CD4-positive, CD25-positive, alpha-beta regulatory T cell (primary cell): ENCODE results near the gene RNU6-8. TPM values are rescaled to one million over a fixed set of nuclear protein-coding genes. Genes with fewer than 3 reads are reported as not detected.

Source experiments
- ATAC-seq, 2 donors: fragments of 150-1000 bp; cut with Tn5 transposase; one replicate each; pipeline ENCODE4 v1.10.0; 2021; ENCODE audit warnings: low read depth in 2 of 2, moderate number of reproducible peaks in 2 of 2, moderate library complexity in 1 of 2
- DNase-seq, 3 donors: peaks; one replicate each; pipeline versions ENCODE4 v3.0.0 to v3.0.0-alpha.2; 2012 to 2022; ENCODE audit warnings: mixed read lengths in 1 of 3
- H3K27ac ChIP-seq: one replicate; pipeline ENCODE4 v1.7.0; 2013; ENCODE audit warnings: mild to moderate bottlenecking, low read length; ENCODE audit not compliant: insufficient read depth, poor library complexity, severe bottlenecking
- H3K27me3 ChIP-seq: one replicate; pipeline ENCODE4 v1.7.0; 2013; ENCODE audit warnings: low read length; ENCODE audit not compliant: control insufficient read depth, insufficient read depth
- H3K36me3 ChIP-seq: one replicate; pipeline ENCODE4 v1.7.0; 2013; ENCODE audit warnings: mild to moderate bottlenecking, low read length, moderate library complexity; ENCODE audit not compliant: control insufficient read depth, insufficient read depth
- H3K4me1 ChIP-seq: 2 replicates; pipeline ENCODE4 v1.7.0; 2013; ENCODE audit warnings: mild to moderate bottlenecking, low read length; ENCODE audit not compliant: insufficient read depth, control insufficient read depth, poor library complexity, severe bottlenecking
- H3K4me3 ChIP-seq: one replicate; pipeline ENCODE4 v1.7.0; 2013; ENCODE audit warnings: low read depth, mild to moderate bottlenecking, low read length, moderate library complexity
- H3K9me3 ChIP-seq, 2 experiments: 1 replicate in 1 of 2; 2 replicates in 1 of 2; pipeline ENCODE4 v1.7.0; 2013; ENCODE audit warnings: low read length in 2 of 2, mild to moderate bottlenecking in 1 of 2, moderate library complexity in 1 of 2; ENCODE audit not compliant: control insufficient read depth in 2 of 2
- H3K27ac Mint-ChIP-seq, 3 donors: one replicate each; pipeline ENCODE4 v1.8.0; 2020 to 2022; ENCODE audit warnings: mild to moderate bottlenecking in 3 of 3, mixed read lengths in 3 of 3, moderate library complexity in 2 of 3
- H3K27me3 Mint-ChIP-seq: one replicate; pipeline ENCODE4 v1.8.0; 2022; ENCODE audit warnings: mild to moderate bottlenecking, mixed read lengths
- H3K36me3 Mint-ChIP-seq: one replicate; pipeline ENCODE4 v1.8.0; 2020; ENCODE audit warnings: mixed read lengths
- H3K4me1 Mint-ChIP-seq, 4 donors: one replicate each; pipeline ENCODE4 v1.8.0; 2020 to 2022; ENCODE audit warnings: mixed read lengths in 4 of 4, mild to moderate bottlenecking in 1 of 4
- H3K4me3 Mint-ChIP-seq, 4 donors: one replicate each; pipeline ENCODE4 v1.8.0; 2020 to 2022; ENCODE audit warnings: mild to moderate bottlenecking in 4 of 4, mixed read lengths in 4 of 4, moderate library complexity in 3 of 4
- H3K9me3 Mint-ChIP-seq, 7 donors: one replicate each; pipeline ENCODE4 v1.8.0; 2020 to 2022; ENCODE audit warnings: mixed read lengths in 7 of 7, mild to moderate bottlenecking in 3 of 7, moderate library complexity in 2 of 7
- polyA plus RNA-seq, 4 donors: library from polyadenylated mRNA; unstranded; fragments of 300-500 nt; fragmentation: Illumina TruSeq; gene quantifications; one replicate each; pipeline ENCODE4 v1.2.3, GENCODE V29; 2021
- total RNA-seq: library from RNA; stranded (reverse); gene quantifications from one replicate; pipeline ENCODE4 v1.2.3, GENCODE V29; 2022

The RNU6-8 gene
- total and polyA plus RNA-seq, 5 donors from 2014 or later: not detected

DNA sequence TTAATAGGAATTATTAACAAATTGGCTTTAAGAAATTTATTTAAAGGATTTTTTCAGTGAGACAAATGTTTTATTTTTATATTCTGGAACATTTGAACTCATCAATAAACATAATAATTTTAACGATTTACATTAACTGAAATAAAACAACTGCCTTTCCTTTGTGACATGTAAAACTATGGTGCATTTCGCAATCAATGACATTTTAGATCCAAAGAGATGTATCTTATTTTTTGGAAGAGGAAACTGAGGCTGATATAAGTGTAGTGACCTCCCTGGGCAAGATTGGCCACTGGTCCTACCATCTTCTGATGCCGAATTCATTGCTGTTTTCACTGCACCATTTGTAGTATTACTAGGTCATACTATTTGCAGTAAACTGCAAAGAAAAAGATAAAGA lies 2.5 kb upstream of the RNU6-8 start:
- DNase-seq (no peak), ATAC-seq (no peak)
- H3K4me3 ChIP-seq: no peak overlapping the region
- H3K27ac Mint-ChIP-seq: peak overlapping the region in 1 of 3 donors; percentile 6
- H3K4me1 ChIP-seq: peaks cover 35% of the 10 kb centered on the region
- H3K4me3 Mint-ChIP-seq: peak overlapping the region in 2 of 4 donors; percentile 39 to 43
- H3K9me3 Mint-ChIP-seq: peaks cover 0 to 3% (median 0%) of the 10 kb centered on the region in 7 donors
- H3K36me3 Mint-ChIP-seq: no peaks in the 10 kb centered on the region
- H3K27me3 ChIP-seq: peaks cover 2% of the 10 kb centered on the region
- no peaks in the 10 kb centered on the region for H3K9me3 ChIP-seq
- no peaks in the 10 kb centered on the region for H3K36me3 ChIP-seq
- H3K4me1 Mint-ChIP-seq: peaks cover 5 to 35% (median 22%) of the 10 kb centered on the region in 4 donors
- H3K27ac ChIP-seq: no peak overlapping the region
- peaks cover 48% of the 10 kb centered on the region for H3K27me3 Mint-ChIP-seq

GRCh38 chr14:32203928-32204357 lies 874 bp upstream of the RNU6-8 start:
- no peaks in the 10 kb centered on the region for H3K9me3 ChIP-seq
- DNase-seq (peak in 1 of 3 donors; percentile 30), ATAC-seq (no peak)
- Mint-ChIP-seq H3K4me3 (peak overlapping the region; percentile 83 to 98 (median 94)), H3K36me3 (no peaks in the 10 kb centered on the region), H3K27me3 (peaks cover 55% of the 10 kb centered on the region), H3K9me3 (peaks cover 0 to 3% (median 0%) of the 10 kb centered on the region in 7 donors), H3K27ac (peak overlapping the region; percentile 95 to 99 (median 98)), H3K4me1 (peaks cover 5 to 36% (median 25%) of the 10 kb centered on the region in 4 donors)
- H3K4me3 ChIP-seq: peak overlapping the region; percentile 88
- peak overlapping the region; percentile 85 for H3K27ac ChIP-seq
- H3K27me3 ChIP-seq: peaks cover 2% of the 10 kb centered on the region
- H3K36me3 ChIP-seq: no peaks in the 10 kb centered on the region
- peaks cover 37% of the 10 kb centered on the region for H3K4me1 ChIP-seq

- Histone ChIP-seq H3K9me3 (no peaks in the 10 kb centered on the region), H3K4me3 (peak overlapping the region; percentile 88), H3K36me3 (no peaks in the 10 kb centered on the region), H3K4me1 (peaks cover 37% of the 10 kb centered on the region), H3K27me3 (peaks cover 2% of the 10 kb centered on the region), H3K27ac (peak overlapping the region; percentile 85)
- Mint-ChIP-seq H3K9me3 (peaks cover 0 to 3% (median 0%) of the 10 kb centered on the region in 7 donors), H3K36me3 (no peaks in the 10 kb centered on the region), H3K4me1 (peaks cover 5 to 36% (median 25%) of the 10 kb centered on the region in 4 donors), H3K4me3 (peak overlapping the region; percentile 83 to 98 (median 94)), H3K27me3 (peaks cover 54% of the 10 kb centered on the region), H3K27ac (peak overlapping the region; percentile 98 to 99 (median 99))
- ATAC-seq: no peak
- peak in 1 of 3 donors; percentile 34 for DNase-seq
Measured at GRCh38 chr14:32202491-32202997, 525 bp downstream of the RNU6-8 start.

GRCh38 chr14:32201816-32202490 lies 1.1 kb downstream of the RNU6-8 start, which contains the start of gene RNU6-7:
Gene RNU6-7 (plus strand): TSS chr14:32202045.
- Mint-ChIP-seq H3K4me1 (peaks cover 5 to 36% (median 25%) of the 10 kb centered on the region in 4 donors), H3K27me3 (peaks cover 58% of the 10 kb centered on the region), H3K36me3 (no peaks in the 10 kb centered on the region), H3K27ac (peak within 1 kb of the TSS; percentile 98 to 99 (median 99)), H3K4me3 (peak within 1 kb of the TSS; percentile 83 to 98 (median 94)), H3K9me3 (peaks cover 0 to 3% (median 0%) of the 10 kb centered on the region in 7 donors)
- H3K36me3 ChIP-seq: no peaks in the 10 kb centered on the region
- ATAC-seq: no peak
- H3K27ac ChIP-seq: peak within 1 kb of the TSS; percentile 85
- peak within 1 kb of the TSS; percentile 88 for H3K4me3 ChIP-seq
- no peaks in the 10 kb centered on the region for H3K9me3 ChIP-seq
- peak in 2 of 3 donors; percentile 41 to 63 for DNase-seq
- peaks cover 37% of the 10 kb centered on the region for H3K4me1 ChIP-seq
- peaks cover 3% of the 10 kb centered on the region for H3K27me3 ChIP-seq

DNA sequence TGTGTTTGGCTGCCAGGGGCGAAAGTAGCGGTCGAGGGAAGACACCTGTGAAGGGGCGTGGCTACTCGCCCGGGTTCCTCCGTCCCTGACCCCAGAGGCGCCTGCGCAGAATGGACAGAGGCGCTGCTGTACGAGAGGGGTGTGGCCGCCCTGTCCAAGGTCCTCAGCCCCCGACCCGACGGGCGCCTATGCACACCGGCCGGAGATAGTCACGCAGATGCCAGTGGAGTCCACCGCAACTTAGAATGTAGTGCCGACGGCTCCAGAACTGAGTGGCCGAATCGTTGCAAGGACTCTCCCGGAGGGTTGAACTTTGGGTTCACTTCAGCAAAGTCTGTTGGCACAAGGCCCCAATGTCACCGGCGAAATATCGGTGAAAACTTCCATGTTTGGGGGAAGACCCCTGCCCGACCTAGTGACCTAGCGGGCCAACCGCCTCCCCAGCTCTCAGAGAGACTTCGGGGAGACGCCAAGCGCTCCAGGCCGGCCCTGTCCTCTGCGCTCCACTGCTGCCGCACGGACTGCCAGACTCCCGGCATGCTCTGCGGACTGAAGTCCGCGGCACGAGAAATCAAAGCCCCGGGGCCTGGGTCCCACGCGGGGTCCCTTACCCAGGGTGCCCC lies 1.8 kb downstream of the RNU6-8 start:
- Histone ChIP-seq H3K4me1 (peaks cover 37% of the 10 kb centered on the region), H3K36me3 (no peaks in the 10 kb centered on the region), H3K4me3 (peak overlapping the region; percentile 88), H3K9me3 (no peaks in the 10 kb centered on the region), H3K27me3 (peaks cover 3% of the 10 kb centered on the region), H3K27ac (peak overlapping the region; percentile 85)
- peak overlapping the region; percentile 83 to 98 (median 94) for H3K4me3 Mint-ChIP-seq
- ATAC-seq: peak; percentile 38 to 41
- peaks cover 5 to 35% (median 24%) of the 10 kb centered on the region in 4 donors for H3K4me1 Mint-ChIP-seq
- H3K9me3 Mint-ChIP-seq: peaks cover 0 to 3% (median 0%) of the 10 kb centered on the region in 7 donors
- peaks cover 52% of the 10 kb centered on the region for H3K27me3 Mint-ChIP-seq
- H3K36me3 Mint-ChIP-seq: no peaks in the 10 kb centered on the region
- DNase-seq: peak; percentile 47 to 77 (median 67)
- peak overlapping the region; percentile 82 to 99 (median 98) for H3K27ac Mint-ChIP-seq

DNA sequence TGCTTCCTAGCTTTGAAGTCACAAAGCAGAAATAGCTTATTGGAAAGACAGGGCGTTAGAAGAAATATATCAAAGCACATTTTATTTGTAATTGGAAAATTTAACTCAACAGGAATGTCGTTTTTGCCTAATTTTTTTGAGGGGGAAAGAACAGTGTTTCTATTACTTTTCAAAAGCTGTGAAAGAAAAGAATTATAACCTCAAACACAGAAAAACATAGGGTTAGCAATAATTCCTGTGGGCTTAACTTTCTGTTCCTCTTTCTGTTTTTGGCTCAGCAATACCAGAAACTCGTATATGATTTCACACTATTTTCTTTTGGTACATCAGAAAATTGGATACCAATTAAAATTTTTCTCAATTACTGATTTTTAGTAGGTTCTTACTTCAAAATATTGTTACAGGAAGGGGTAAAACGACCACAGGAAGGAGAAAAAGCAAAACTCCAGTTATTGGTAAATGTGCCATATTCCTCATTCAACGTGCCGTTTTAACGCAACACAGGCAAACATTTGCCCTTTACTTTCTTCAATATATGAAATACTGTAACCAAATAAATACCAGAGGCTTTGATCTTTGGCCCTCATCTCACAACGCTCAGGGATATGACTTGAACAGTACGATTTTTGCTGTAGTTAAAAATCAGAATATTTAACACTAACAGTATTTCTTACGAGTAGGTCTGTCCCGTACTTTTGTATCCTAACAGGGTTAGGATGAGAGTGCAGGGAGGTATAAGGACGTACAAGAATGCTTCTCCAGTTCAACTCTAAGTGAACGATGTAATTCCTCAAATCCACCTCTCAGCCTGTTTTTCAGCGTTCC lies 2.5 kb downstream of the RNU6-8 start:
- H3K4me1 ChIP-seq: peaks cover 37% of the 10 kb centered on the region
- peak overlapping the region in 2 of 3 donors; percentile 98 to 99 for H3K27ac Mint-ChIP-seq
- no peaks in the 10 kb centered on the region for H3K36me3 Mint-ChIP-seq
- H3K27me3 Mint-ChIP-seq: peaks cover 48% of the 10 kb centered on the region
- H3K27ac ChIP-seq: peak overlapping the region; percentile 85
- no peak for ATAC-seq
- peak overlapping the region; percentile 83 to 98 (median 94) for H3K4me3 Mint-ChIP-seq
- no peaks in the 10 kb centered on the region for H3K9me3 ChIP-seq
- peak overlapping the region; percentile 88 for H3K4me3 ChIP-seq
- H3K27me3 ChIP-seq: peaks cover 2% of the 10 kb centered on the region
- H3K36me3 ChIP-seq: no peaks in the 10 kb centered on the region
- peaks cover 0 to 3% (median 0%) of the 10 kb centered on the region in 7 donors for H3K9me3 Mint-ChIP-seq
- peaks cover 5 to 33% (median 23%) of the 10 kb centered on the region in 4 donors for H3K4me1 Mint-ChIP-seq
- DNase-seq: peak in 1 of 3 donors; percentile 4

DNA sequence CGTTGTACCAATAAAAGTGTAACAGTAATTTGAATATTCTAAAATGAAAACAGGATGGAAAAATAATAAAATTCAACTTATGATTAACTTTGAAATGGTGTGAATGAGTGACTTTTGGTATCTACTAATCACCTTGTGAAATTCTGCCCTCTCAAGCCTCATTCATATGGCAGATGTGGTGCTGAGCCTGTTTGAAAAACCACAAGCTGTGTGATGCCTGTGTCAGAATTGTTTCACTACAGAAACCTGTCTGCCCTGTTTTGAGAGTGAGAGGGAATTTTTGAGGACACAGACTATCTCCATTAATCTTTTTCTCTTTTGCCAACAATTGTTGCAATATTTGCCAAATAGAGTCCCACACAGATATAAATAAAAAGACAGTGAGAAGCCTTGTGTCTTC lies 5.2 kb downstream of the RNU6-8 start:
- no peak overlapping the region for H3K27ac Mint-ChIP-seq
- H3K9me3 Mint-ChIP-seq: peaks cover 0 to 1% (median 0%) of the 10 kb centered on the region in 7 donors
- peaks cover 2% of the 10 kb centered on the region for H3K27me3 ChIP-seq
- H3K27ac ChIP-seq: no peak overlapping the region
- H3K36me3 Mint-ChIP-seq: no peaks in the 10 kb centered on the region
- H3K9me3 ChIP-seq: no peaks in the 10 kb centered on the region
- DNase-seq: no peak
- H3K4me1 Mint-ChIP-seq: peaks cover 1 to 24% (median 12%) of the 10 kb centered on the region in 4 donors
- H3K36me3 ChIP-seq: no peaks in the 10 kb centered on the region
- H3K4me3 ChIP-seq: no peak overlapping the region
- H3K4me3 Mint-ChIP-seq: peak overlapping the region in 1 of 4 donors; percentile 18
- no peak for ATAC-seq
- H3K27me3 Mint-ChIP-seq: peaks cover 46% of the 10 kb centered on the region
- H3K4me1 ChIP-seq: peaks cover 26% of the 10 kb centered on the region
